Measurements from ENCODE around the gene PRKX.
"Not testable (repeated sequence)": the region's sequence is repeated elsewhere in the genome, so short reads cannot be mapped to it uniquely, and the experiment has no call there.

PRKX gene

DNA sequence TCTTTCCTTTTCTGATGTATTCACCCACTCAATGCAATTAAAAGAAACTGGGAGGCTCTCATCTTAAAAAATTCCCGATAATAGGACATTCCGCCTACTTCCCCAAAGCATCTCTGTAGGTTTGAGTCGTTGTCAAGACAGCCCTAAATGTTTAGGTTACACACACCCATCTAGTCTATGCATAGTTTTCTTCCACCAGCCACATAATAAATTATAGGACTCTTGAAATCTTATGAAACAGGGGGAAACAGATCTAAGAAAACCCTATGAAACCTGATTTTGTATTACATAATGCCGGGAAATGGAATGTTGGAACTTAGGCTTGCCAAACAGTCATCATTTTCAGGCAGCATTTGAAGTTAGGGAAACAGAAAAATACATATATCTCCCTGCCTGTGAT, 150.0 kb downstream of the PRKX start:
- DNase-seq (ENCODE audit: low read depth), result no peak
- TF ChIP-seq CTCF (IDR thresholded peaks at IDR 0.05; ENCODE audit: low read length, missing control alignments), result no peak
- H3K4me3 ChIP-seq (replicated peaks; ENCODE audit: low read depth, low read length), result no peak overlapping the region

- not testable (repeated sequence) for H3K4me3 ChIP-seq (replicated peaks; ENCODE audit: low read depth, low read length); DNase-seq (ENCODE audit: low read depth)
Measured at GRCh38 chrX:3560010-3560409, 153.4 kb downstream of the PRKX start.

Data from fibroblast of pulmonary artery (primary cell).